ENCODE data around the gene OXNAD1. TPM values are rescaled to one million over a fixed set of nuclear protein-coding genes. Genes with fewer than 3 reads are reported as not detected.
A peak's percentile ranks its signal among the peaks of the same experiment; 100 is the strongest.

OXNAD1 gene
- total and polyA plus RNA-seq, 5 donors from 2014 or later = 31.1 to 109 (median 60.6) TPM

DNA sequence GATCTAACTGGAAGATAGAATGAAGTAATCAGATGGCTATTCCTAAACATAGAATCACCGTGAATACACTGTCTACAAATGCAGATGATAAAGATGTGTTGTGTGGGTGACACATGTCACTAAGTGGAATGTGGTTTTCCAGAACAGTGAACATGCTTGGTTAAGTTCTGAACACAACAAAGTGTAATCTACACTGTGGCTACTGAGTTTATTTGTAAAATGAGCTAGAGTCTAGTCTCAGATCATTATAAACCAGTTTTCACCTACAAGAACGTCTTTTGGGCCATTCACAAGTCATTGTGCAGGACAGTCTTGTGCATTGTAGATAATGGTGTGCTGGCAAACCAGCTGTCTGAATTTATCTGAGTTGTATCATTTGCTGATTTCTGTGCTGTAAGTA lies 35.3 kb downstream of the OXNAD1 start:
- Mint-ChIP-seq H3K4me1 (peaks cover 42 to 95% (median 79%) of the 10 kb centered on the region in 4 donors), H3K9me3 (no peaks in the 10 kb centered on the region), H3K27ac (peak overlapping the region; percentile 96 to 99 (median 96)), H3K4me3 (peak overlapping the region; percentile 47 to 95 (median 92)), H3K36me3 (peaks cover 74% of the 10 kb centered on the region), H3K27me3 (no peaks in the 10 kb centered on the region)
- Histone ChIP-seq H3K27me3 (ENCODE audit: control insufficient read depth, insufficient read depth, low read length) (no peaks in the 10 kb centered on the region), H3K9me3 (ENCODE audit: control insufficient read depth in 2 of 2, low read length in 2 of 2) (no peaks in the 10 kb centered on the region), H3K27ac (ENCODE audit: insufficient read depth, low read length, poor library complexity, severe bottlenecking) (peak overlapping the region; percentile 81), H3K36me3 (ENCODE audit: control insufficient read depth, insufficient read depth, low read length) (peaks cover 47% of the 10 kb centered on the region), H3K4me3 (ENCODE audit: low read depth, low read length) (peak overlapping the region; percentile 92), H3K4me1 (ENCODE audit: control insufficient read depth, insufficient read depth, low read length, poor library complexity, severe bottlenecking) (peaks cover 88% of the 10 kb centered on the region)
- no peak for DNase-seq
- ATAC-seq (ENCODE audit: low read depth in 2 of 2) = no peak

DNA sequence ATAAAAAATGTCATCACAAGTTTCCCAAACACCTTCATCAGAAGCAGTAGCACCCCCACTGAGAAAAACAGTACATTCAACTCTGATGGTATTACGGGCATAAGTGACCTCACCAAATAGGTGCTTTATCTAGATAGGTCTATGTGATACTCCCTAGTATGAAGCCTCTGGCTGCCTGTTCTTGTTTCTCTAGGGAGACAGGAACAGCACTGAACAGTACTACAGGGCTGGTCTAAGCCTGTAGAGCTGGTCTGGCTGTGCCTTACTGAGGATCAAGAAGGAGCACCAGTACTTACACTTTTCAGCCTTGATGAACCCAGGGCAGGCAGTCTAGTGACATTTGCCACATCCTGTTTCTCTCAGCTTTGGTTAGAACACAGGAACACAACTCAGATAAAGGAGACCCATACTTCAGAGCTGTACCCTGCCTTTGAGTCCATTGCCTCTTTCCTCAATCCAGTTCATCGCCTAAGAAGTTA lies 35.9 kb downstream of the OXNAD1 start:
- Mint-ChIP-seq H3K27ac (peak overlapping the region; percentile 96 to 99 (median 96)), H3K4me1 (peaks cover 43 to 95% (median 79%) of the 10 kb centered on the region in 4 donors), H3K9me3 (no peaks in the 10 kb centered on the region), H3K27me3 (no peaks in the 10 kb centered on the region), H3K36me3 (peaks cover 73% of the 10 kb centered on the region), H3K4me3 (peak overlapping the region; percentile 91 to 96 (median 94))
- peak overlapping the region; percentile 81 for H3K27ac ChIP-seq (ENCODE audit: insufficient read depth, low read length, poor library complexity, severe bottlenecking)
- peaks cover 41% of the 10 kb centered on the region for H3K36me3 ChIP-seq (ENCODE audit: control insufficient read depth, insufficient read depth, low read length)
- H3K27me3 ChIP-seq (ENCODE audit: control insufficient read depth, insufficient read depth, low read length) = no peaks in the 10 kb centered on the region
- H3K9me3 ChIP-seq (ENCODE audit: control insufficient read depth in 2 of 2, low read length in 2 of 2) = no peaks in the 10 kb centered on the region
- peak overlapping the region; percentile 92 for H3K4me3 ChIP-seq (ENCODE audit: low read depth, low read length)
- ATAC-seq (ENCODE audit: low read depth in 2 of 2) = peak; percentile 89 to 91
- peak; percentile 29 to 91 (median 77) for DNase-seq
- peaks cover 88% of the 10 kb centered on the region for H3K4me1 ChIP-seq (ENCODE audit: control insufficient read depth, insufficient read depth, low read length, poor library complexity, severe bottlenecking)

DNA sequence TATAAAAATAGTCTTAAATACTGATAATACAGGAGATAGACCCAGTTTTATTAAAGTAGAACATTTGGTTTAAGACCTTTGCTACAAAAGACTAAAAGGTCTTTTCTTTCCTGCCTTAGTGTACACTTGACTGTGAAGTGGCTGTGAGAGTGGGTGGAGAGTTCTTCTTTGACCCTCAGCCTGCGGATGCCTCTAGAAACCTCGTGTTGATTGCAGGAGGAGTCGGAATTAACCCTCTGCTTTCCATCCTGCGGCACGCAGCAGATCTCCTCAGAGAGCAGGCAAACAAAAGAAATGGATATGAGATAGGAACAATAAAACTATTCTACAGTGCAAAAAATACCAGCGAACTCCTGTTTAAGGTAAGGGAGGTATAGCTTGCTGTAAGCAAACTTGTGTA lies 36.5 kb downstream of the OXNAD1 start:
- peaks cover 92% of the 10 kb centered on the region for H3K4me1 ChIP-seq (ENCODE audit: control insufficient read depth, insufficient read depth, low read length, poor library complexity, severe bottlenecking)
- peak overlapping the region; percentile 96 to 99 (median 96) for H3K27ac Mint-ChIP-seq
- H3K4me3 ChIP-seq (ENCODE audit: low read depth, low read length) = peak overlapping the region; percentile 92
- H3K27me3 ChIP-seq (ENCODE audit: control insufficient read depth, insufficient read depth, low read length) = no peaks in the 10 kb centered on the region
- ATAC-seq (ENCODE audit: low read depth in 2 of 2) (peak; percentile 22 to 26), DNase-seq (peak in 2 of 3 donors; percentile 34 to 72)
- H3K27ac ChIP-seq (ENCODE audit: insufficient read depth, low read length, poor library complexity, severe bottlenecking) = peak overlapping the region; percentile 81
- peaks cover 49 to 95% (median 80%) of the 10 kb centered on the region in 4 donors for H3K4me1 Mint-ChIP-seq
- H3K9me3 ChIP-seq (ENCODE audit: control insufficient read depth in 2 of 2, low read length in 2 of 2) = no peaks in the 10 kb centered on the region
- peaks cover 72% of the 10 kb centered on the region for H3K36me3 Mint-ChIP-seq
- no peaks in the 10 kb centered on the region for H3K27me3 Mint-ChIP-seq
- H3K9me3 Mint-ChIP-seq = no peaks in the 10 kb centered on the region
- peaks cover 35% of the 10 kb centered on the region for H3K36me3 ChIP-seq (ENCODE audit: control insufficient read depth, insufficient read depth, low read length)
- H3K4me3 Mint-ChIP-seq = peak overlapping the region; percentile 91 to 96 (median 94)

DNA sequence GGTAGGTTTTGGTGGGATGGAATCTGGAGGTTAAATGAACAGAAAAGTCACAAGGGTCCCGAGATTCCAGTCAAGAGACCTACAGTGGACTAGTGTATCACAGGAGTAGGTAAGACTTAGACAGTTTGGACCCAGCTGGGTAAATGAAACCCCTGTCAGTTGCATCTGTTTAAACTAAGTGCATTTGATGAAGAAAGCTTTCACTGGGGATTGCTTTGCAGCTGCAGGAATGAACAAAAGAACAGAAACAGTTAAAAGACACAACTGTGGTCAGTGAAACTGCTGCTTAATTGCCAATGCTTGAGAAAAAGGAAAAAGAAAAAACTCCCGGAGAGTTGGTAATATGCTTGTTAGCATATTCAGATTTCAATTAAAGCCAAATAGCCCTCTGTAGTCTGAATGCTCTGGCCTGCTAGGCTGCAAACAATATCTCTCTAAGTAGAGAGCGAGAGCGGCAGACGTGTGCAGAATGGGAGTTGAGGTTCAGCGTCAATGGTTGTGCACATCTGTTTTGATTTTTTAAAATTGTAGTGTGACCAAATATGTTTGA lies 37.1 kb downstream of the OXNAD1 start:
- Histone ChIP-seq H3K27me3 (ENCODE audit: control insufficient read depth, insufficient read depth, low read length) (no peaks in the 10 kb centered on the region), H3K4me1 (ENCODE audit: control insufficient read depth, insufficient read depth, low read length, poor library complexity, severe bottlenecking) (peaks cover 98% of the 10 kb centered on the region), H3K36me3 (ENCODE audit: control insufficient read depth, insufficient read depth, low read length) (peaks cover 29% of the 10 kb centered on the region), H3K4me3 (ENCODE audit: low read depth, low read length) (peak overlapping the region; percentile 92), H3K9me3 (ENCODE audit: control insufficient read depth in 2 of 2, low read length in 2 of 2) (no peaks in the 10 kb centered on the region), H3K27ac (ENCODE audit: insufficient read depth, low read length, poor library complexity, severe bottlenecking) (peak overlapping the region; percentile 81)
- no peaks in the 10 kb centered on the region for H3K27me3 Mint-ChIP-seq
- peaks cover 70% of the 10 kb centered on the region for H3K36me3 Mint-ChIP-seq
- peak overlapping the region; percentile 91 to 96 (median 94) for H3K4me3 Mint-ChIP-seq
- peak overlapping the region; percentile 96 to 99 (median 96) for H3K27ac Mint-ChIP-seq
- no peak for ATAC-seq (ENCODE audit: low read depth in 2 of 2)
- peaks cover 54 to 95% (median 83%) of the 10 kb centered on the region in 4 donors for H3K4me1 Mint-ChIP-seq
- no peak for DNase-seq
- H3K9me3 Mint-ChIP-seq = no peaks in the 10 kb centered on the region

DNA sequence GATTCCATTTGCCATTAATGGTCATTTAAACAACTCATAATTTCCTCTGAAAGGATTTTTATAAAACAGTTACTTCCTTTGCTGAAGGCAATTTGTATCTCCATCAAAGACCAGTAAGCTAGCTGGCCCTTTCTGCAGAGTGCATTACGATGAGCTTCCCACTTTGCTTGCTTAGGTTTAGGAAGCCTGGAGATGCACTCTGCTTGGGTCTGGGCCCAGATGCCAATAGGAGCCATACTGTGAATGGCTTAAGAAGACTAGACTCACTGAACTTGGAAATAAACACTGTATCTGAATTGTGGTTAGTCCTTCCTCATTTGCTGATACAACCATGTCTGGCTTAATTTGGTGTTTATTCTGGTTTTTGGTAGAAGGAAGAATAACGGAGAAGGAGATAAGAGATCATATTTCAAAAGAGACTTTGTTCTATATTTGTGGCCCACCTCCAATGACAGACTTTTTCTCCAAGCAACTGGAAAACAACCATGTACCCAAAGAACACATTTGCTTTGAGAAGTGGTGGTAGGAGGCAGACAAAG lies 38.1 kb downstream of the OXNAD1 start:
- ATAC-seq (ENCODE audit: low read depth in 2 of 2) (no peak), DNase-seq (no peak)
- Histone ChIP-seq H3K27ac (ENCODE audit: insufficient read depth, low read length, poor library complexity, severe bottlenecking) (peak overlapping the region; percentile 81), H3K4me1 (ENCODE audit: control insufficient read depth, insufficient read depth, low read length, poor library complexity, severe bottlenecking) (peaks cover 100% of the 10 kb centered on the region), H3K27me3 (ENCODE audit: control insufficient read depth, insufficient read depth, low read length) (no peaks in the 10 kb centered on the region), H3K4me3 (ENCODE audit: low read depth, low read length) (peak overlapping the region; percentile 92), H3K9me3 (ENCODE audit: control insufficient read depth in 2 of 2, low read length in 2 of 2) (no peaks in the 10 kb centered on the region), H3K36me3 (ENCODE audit: control insufficient read depth, insufficient read depth, low read length) (peaks cover 23% of the 10 kb centered on the region)
- H3K4me1 Mint-ChIP-seq = peaks cover 53 to 96% (median 84%) of the 10 kb centered on the region in 4 donors
- peak overlapping the region; percentile 42 to 99 (median 95) for H3K27ac Mint-ChIP-seq
- peaks cover 68% of the 10 kb centered on the region for H3K36me3 Mint-ChIP-seq
- H3K4me3 Mint-ChIP-seq = peak overlapping the region; percentile 91 to 96 (median 94)
- H3K27me3 Mint-ChIP-seq = no peaks in the 10 kb centered on the region
- H3K9me3 Mint-ChIP-seq = no peaks in the 10 kb centered on the region

DNA sequence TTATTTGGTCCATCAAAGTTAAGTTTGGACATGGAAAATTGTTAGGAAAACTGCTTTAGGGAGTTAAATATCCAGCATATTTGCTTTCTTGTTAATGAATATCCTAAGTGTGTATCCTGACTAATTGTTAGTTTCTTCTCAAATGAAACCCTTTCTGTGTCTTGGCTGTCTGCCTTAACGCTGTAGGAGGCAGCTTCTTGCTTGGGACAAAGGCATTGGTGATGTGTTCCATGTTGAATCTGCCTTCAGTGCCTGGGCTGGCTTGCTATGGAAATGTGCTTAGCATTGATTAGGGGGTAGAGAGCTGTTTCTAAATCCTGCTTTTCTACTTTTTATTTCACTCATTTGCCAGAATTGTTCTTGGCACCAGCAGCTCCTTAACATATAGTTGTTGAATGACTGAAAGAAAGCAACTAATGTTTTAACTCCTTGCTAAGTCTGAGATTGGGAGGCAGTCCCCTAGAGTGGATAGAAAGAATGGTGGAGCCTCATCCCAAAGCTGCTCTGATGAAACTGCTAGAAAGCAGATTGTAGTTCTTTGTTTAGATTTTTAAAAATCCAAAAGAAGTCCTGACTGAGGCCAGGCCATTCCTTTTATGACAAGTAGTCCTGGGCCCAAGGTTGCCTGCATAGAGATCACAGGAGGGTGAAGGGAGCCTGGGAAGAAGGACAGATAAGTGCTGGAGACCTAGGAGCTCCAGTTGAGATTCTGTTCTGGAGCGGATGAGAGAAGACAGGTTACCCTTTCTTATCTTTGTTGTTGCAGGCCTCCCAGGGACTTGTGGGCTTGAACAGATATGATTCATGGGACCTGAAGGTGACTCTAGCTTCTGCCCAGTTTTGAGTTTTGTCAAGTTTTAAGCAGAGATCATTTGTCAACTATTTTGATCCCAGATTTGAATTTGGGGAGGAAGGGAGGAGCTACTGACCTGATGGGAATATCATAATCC lies 39.3 kb downstream of the OXNAD1 start:
- Histone ChIP-seq H3K9me3 (ENCODE audit: control insufficient read depth in 2 of 2, low read length in 2 of 2) (no peaks in the 10 kb centered on the region), H3K27ac (ENCODE audit: insufficient read depth, low read length, poor library complexity, severe bottlenecking) (peak overlapping the region; percentile 81), H3K4me3 (ENCODE audit: low read depth, low read length) (peak overlapping the region; percentile 92), H3K36me3 (ENCODE audit: control insufficient read depth, insufficient read depth, low read length) (peaks cover 16% of the 10 kb centered on the region), H3K27me3 (ENCODE audit: control insufficient read depth, insufficient read depth, low read length) (no peaks in the 10 kb centered on the region), H3K4me1 (ENCODE audit: control insufficient read depth, insufficient read depth, low read length, poor library complexity, severe bottlenecking) (peaks cover 100% of the 10 kb centered on the region)
- H3K27me3 Mint-ChIP-seq = no peaks in the 10 kb centered on the region
- DNase-seq (peak in 1 of 3 donors; percentile 48), ATAC-seq (ENCODE audit: low read depth in 2 of 2) (peak; percentile 11 to 15)
- H3K36me3 Mint-ChIP-seq = peaks cover 63% of the 10 kb centered on the region
- H3K4me3 Mint-ChIP-seq = peak overlapping the region; percentile 75 to 89 (median 84)
- no peaks in the 10 kb centered on the region for H3K9me3 Mint-ChIP-seq
- H3K4me1 Mint-ChIP-seq = peaks cover 44 to 93% (median 80%) of the 10 kb centered on the region in 4 donors
- peak overlapping the region; percentile 91 to 98 (median 95) for H3K27ac Mint-ChIP-seq

DNA sequence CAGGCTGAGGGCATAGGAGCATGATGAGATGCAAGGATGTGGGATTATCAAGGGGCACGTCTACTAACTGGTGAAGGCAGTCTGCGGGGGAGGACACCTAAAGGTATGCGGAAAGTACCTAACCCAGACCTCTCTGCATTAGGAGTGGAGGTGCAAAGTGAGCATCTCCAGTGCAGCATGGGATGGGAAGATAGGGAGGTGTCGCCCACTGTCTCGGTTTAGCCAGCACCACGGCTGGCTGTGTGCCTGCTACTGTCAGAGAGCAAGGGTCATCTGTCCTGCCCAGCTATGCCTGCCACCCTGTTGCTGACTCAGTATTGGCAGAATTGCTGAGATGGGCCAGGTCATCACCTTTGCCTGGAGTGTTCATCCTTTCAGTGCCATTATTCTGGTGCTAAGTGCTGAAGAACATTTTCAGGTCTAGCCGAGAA lies 40.1 kb downstream of the OXNAD1 start:
- Mint-ChIP-seq H3K27ac (peak overlapping the region; percentile 91 to 98 (median 95)), H3K4me3 (peak overlapping the region; percentile 75 to 89 (median 84)), H3K36me3 (peaks cover 64% of the 10 kb centered on the region), H3K27me3 (no peaks in the 10 kb centered on the region), H3K9me3 (no peaks in the 10 kb centered on the region), H3K4me1 (peaks cover 51 to 93% (median 81%) of the 10 kb centered on the region in 4 donors)
- ATAC-seq (ENCODE audit: low read depth in 2 of 2) (peak in 1 of 2 donors; percentile 8), DNase-seq (peak; percentile 30 to 60 (median 36))
- Histone ChIP-seq H3K27ac (ENCODE audit: insufficient read depth, low read length, poor library complexity, severe bottlenecking) (peak overlapping the region; percentile 81), H3K36me3 (ENCODE audit: control insufficient read depth, insufficient read depth, low read length) (peaks cover 14% of the 10 kb centered on the region), H3K9me3 (ENCODE audit: control insufficient read depth in 2 of 2, low read length in 2 of 2) (no peaks in the 10 kb centered on the region), H3K4me3 (ENCODE audit: low read depth, low read length) (peak overlapping the region; percentile 92), H3K27me3 (ENCODE audit: control insufficient read depth, insufficient read depth, low read length) (no peaks in the 10 kb centered on the region), H3K4me1 (ENCODE audit: control insufficient read depth, insufficient read depth, low read length, poor library complexity, severe bottlenecking) (peaks cover 100% of the 10 kb centered on the region)

Data from CD4-positive, CD25-positive, alpha-beta regulatory T cell (primary cell).